ENCODE measurements around the gene MINAR1. TPM values are rescaled to one million over a fixed set of nuclear protein-coding genes. Genes with fewer than 3 reads are reported as not detected.
A peak's percentile ranks its signal among the peaks of the same experiment; 100 is the strongest.

The MINAR1 gene
- total RNA-seq, 1 donor = 2.5 TPM

DNA sequence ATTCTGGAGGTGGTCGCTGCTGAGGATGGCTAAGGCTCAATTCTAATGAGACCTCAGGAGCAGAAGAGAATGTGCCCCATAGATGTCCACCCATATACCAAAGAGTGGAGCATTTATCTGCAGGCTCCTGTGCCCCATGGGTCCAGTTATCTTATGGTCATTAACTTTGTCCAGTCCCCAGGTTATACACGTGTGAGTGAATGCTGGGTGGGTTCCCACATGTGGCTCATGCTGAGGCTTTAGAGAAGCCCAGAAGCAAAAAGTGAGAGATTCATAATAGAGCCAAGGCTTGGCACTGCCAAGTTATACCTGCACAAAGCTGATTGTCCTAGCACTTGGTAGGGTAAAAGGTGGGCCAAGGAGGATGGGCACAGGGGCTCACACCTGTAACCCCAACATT, 30.0 kb upstream of the MINAR1 start:
- Histone ChIP-seq H3K27ac (ENCODE audit: low read depth, low read length) (no peak overlapping the region), H3K4me1 (ENCODE audit: insufficient read depth, low read length) (no peaks in the 10 kb centered on the region), H4K20me1 (ENCODE audit: insufficient read depth, low read length) (no peaks in the 10 kb centered on the region), H3K4me2 (ENCODE audit: insufficient read depth, low read length) (no peak overlapping the region), H2AFZ (ENCODE audit: low read length) (no peak overlapping the region), H3K36me3 (ENCODE audit: insufficient read depth, low read length) (no peaks in the 10 kb centered on the region), H3K79me2 (ENCODE audit: insufficient read depth, low read length) (no peaks in the 10 kb centered on the region), H3K27me3 (ENCODE audit: insufficient read depth, low read length) (no peaks in the 10 kb centered on the region), H3K9me3 (ENCODE audit: low read depth, low read length) (no peaks in the 10 kb centered on the region), H3K4me3 (ENCODE audit: insufficient read depth, low read length) (no peak overlapping the region)
- no peak for DNase-seq (ENCODE audit: insufficient read length, low spot score, missing footprints)
- TF ChIP-seq, protein P1, sequence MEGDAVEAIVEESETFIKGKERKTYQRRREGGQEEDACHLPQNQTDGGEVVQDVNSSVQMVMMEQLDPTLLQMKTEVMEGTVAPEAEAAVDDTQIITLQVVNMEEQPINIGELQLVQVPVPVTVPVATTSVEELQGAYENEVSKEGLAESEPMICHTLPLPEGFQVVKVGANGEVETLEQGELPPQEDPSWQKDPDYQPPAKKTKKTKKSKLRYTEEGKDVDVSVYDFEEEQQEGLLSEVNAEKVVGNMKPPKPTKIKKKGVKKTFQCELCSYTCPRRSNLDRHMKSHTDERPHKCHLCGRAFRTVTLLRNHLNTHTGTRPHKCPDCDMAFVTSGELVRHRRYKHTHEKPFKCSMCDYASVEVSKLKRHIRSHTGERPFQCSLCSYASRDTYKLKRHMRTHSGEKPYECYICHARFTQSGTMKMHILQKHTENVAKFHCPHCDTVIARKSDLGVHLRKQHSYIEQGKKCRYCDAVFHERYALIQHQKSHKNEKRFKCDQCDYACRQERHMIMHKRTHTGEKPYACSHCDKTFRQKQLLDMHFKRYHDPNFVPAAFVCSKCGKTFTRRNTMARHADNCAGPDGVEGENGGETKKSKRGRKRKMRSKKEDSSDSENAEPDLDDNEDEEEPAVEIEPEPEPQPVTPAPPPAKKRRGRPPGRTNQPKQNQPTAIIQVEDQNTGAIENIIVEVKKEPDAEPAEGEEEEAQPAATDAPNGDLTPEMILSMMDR (IDR thresholded peaks at IDR 0.05; ENCODE audit: extremely low read depth, low read depth, low read length) = no peak

DNA sequence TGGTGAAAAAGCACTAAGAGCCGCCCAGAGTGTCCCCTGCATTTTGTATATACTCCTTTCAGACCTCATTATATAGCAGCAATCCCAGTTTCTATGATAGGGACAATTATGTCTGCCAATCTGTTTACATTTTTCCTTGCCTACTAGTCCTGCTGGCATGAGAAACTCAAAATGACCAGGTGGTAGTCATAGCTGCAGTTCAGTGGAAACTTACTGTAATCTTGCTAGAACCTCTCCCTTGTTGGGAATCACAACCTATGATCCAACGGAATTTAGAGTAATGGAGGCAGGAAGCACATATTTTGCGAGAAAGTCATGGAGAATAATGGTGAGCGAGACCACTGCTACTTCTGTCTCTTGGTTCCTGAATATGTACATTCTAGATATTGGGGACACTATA, 28.6 kb upstream of the MINAR1 start:
- Histone ChIP-seq H4K20me1 (ENCODE audit: insufficient read depth, low read length) (no peaks in the 10 kb centered on the region), H3K79me2 (ENCODE audit: insufficient read depth, low read length) (no peaks in the 10 kb centered on the region), H3K9me3 (ENCODE audit: low read depth, low read length) (no peaks in the 10 kb centered on the region), H3K4me3 (ENCODE audit: insufficient read depth, low read length) (no peak overlapping the region), H3K4me1 (ENCODE audit: insufficient read depth, low read length) (no peaks in the 10 kb centered on the region), H3K36me3 (ENCODE audit: insufficient read depth, low read length) (no peaks in the 10 kb centered on the region), H2AFZ (ENCODE audit: low read length) (no peak overlapping the region), H3K4me2 (ENCODE audit: insufficient read depth, low read length) (no peak overlapping the region), H3K27me3 (ENCODE audit: insufficient read depth, low read length) (no peaks in the 10 kb centered on the region), H3K27ac (ENCODE audit: low read depth, low read length) (no peak overlapping the region)
- TF ChIP-seq, protein P1 (IDR thresholded peaks at IDR 0.05; ENCODE audit: extremely low read depth, low read depth, low read length) = no peak
- no peak for DNase-seq (ENCODE audit: insufficient read length, low spot score, missing footprints)

DNA sequence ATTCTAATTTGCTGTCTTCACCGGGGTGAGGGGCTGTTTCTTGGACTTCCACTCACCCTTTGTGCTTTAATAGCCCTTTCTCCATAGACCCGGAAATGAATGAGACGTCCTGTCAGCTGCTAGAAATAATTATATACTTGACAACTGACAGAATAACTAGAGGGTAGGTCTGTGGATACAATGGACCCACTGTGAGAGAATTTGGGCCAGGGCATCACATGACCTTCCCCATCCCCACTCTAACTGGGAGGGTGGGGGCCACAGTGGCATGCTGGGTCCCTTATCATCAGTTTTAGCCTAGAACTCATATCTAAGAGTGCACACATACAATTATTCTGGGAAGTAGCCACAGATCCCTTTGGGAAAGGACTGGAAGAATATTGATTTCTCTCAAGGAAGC, 25.9 kb upstream of the MINAR1 start:
- H3K4me1 ChIP-seq (ENCODE audit: insufficient read depth, low read length) = no peaks in the 10 kb centered on the region
- H3K4me2 ChIP-seq (ENCODE audit: insufficient read depth, low read length) = no peak overlapping the region
- no peak overlapping the region for H3K4me3 ChIP-seq (ENCODE audit: insufficient read depth, low read length)
- TF ChIP-seq, protein P1 (IDR thresholded peaks at IDR 0.05; ENCODE audit: extremely low read depth, low read depth, low read length) = no peak
- H3K27me3 ChIP-seq (ENCODE audit: insufficient read depth, low read length) = no peaks in the 10 kb centered on the region
- no peaks in the 10 kb centered on the region for H3K9me3 ChIP-seq (ENCODE audit: low read depth, low read length)
- H2AFZ ChIP-seq (ENCODE audit: low read length) = no peak overlapping the region
- no peaks in the 10 kb centered on the region for H4K20me1 ChIP-seq (ENCODE audit: insufficient read depth, low read length)
- no peaks in the 10 kb centered on the region for H3K79me2 ChIP-seq (ENCODE audit: insufficient read depth, low read length)
- no peaks in the 10 kb centered on the region for H3K36me3 ChIP-seq (ENCODE audit: insufficient read depth, low read length)
- no peak overlapping the region for H3K27ac ChIP-seq (ENCODE audit: low read depth, low read length)
- DNase-seq (ENCODE audit: insufficient read length, low spot score, missing footprints) = no peak

DNA sequence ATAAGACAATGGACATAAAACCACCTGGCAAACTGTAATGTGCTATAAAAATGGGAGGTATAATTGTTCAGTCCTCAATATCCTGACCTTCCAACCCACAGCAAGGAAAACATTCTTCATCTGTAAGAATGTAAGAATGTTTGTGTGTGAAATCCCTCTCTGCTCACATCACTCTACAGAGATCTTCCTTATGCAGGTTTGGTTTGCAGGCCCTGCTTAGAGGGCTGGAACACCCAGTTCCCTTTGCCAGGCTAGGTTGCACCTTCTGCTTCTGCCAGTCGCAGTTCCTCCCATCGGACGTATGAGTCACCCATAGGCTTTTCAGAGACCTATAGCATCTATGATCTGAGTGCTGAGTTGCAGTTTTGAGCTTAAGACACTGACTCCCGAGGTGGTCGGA, 24.1 kb upstream of the MINAR1 start:
- Histone ChIP-seq H4K20me1 (ENCODE audit: insufficient read depth, low read length) (no peaks in the 10 kb centered on the region), H3K9me3 (ENCODE audit: low read depth, low read length) (no peaks in the 10 kb centered on the region), H3K4me3 (ENCODE audit: insufficient read depth, low read length) (no peak overlapping the region), H3K79me2 (ENCODE audit: insufficient read depth, low read length) (no peaks in the 10 kb centered on the region), H2AFZ (ENCODE audit: low read length) (no peak overlapping the region), H3K36me3 (ENCODE audit: insufficient read depth, low read length) (no peaks in the 10 kb centered on the region), H3K27ac (ENCODE audit: low read depth, low read length) (no peak overlapping the region), H3K27me3 (ENCODE audit: insufficient read depth, low read length) (no peaks in the 10 kb centered on the region), H3K4me1 (ENCODE audit: insufficient read depth, low read length) (no peaks in the 10 kb centered on the region), H3K4me2 (ENCODE audit: insufficient read depth, low read length) (no peak overlapping the region)
- TF ChIP-seq, protein P1 (IDR thresholded peaks at IDR 0.05; ENCODE audit: extremely low read depth, low read depth, low read length) = no peak
- peak; percentile 86 for DNase-seq (ENCODE audit: insufficient read length, low spot score, missing footprints)

Measured in osteoblast (primary cell).